ENCODE data around the gene SLC25A43. TPM values are rescaled to one million over a fixed set of nuclear protein-coding genes. Genes with fewer than 3 reads are reported as not detected.
A peak's percentile ranks its signal among the peaks of the same experiment; 100 is the strongest.
"Not testable (repeated sequence)": the region's sequence is repeated elsewhere in the genome, so short reads cannot be mapped to it uniquely, and the experiment has no call there.

The SLC25A43 gene
- total RNA-seq, 1 experiment from 2014 or later: 4.5 TPM

- POLR2A ChIA-PET: no interaction called here
These were observed 30.3 kb downstream of the SLC25A43 start for GRCh38 chrX:119429471-119429870.

GRCh38 chrX:119441295-119441694 is 42.2 kb downstream of the SLC25A43 start:
- H3K4me1 Mint-ChIP-seq; H3K36me3 Mint-ChIP-seq; H3K9me3 Mint-ChIP-seq; ATAC-seq; H3K27me3 Mint-ChIP-seq (ENCODE audit: low read depth); DNase-seq (ENCODE audit: low spot score); CTCF ChIA-PET; POLR2A ChIA-PET: not testable (repeated sequence)
- Mint-ChIP-seq H3K4me3 (peak overlapping the region; percentile 61), H3K27ac (peak overlapping the region; percentile 63; the same call in 1 of the 2 replicates)

More at GRCh38 chrX:119429471-119429870, 30.3 kb downstream of the SLC25A43 start:
- Mint-ChIP-seq H3K4me3 (no peak overlapping the region), H3K9me3 (peaks cover 4% of the 10 kb centered on the region; the same call in 1 of the 2 replicates), H3K27ac (no peak overlapping the region), H3K27me3 (ENCODE audit: low read depth) (no peaks in the 10 kb centered on the region), H3K4me1 (peaks cover 14% of the 10 kb centered on the region), H3K36me3 (peaks cover 12% of the 10 kb centered on the region)
- CTCF ChIA-PET: no interaction called here
- no peak for TF ChIP-seq E2F4 (CRISPR knock-in tag; IDR thresholded peaks at IDR 0.05; ENCODE audit: borderline replicate concordance, low read depth)
- no peak for DNase-seq (ENCODE audit: low spot score)
- ATAC-seq: no peak

- POLR2A ChIA-PET: no interaction called here
- no peak for ATAC-seq
- CTCF ChIA-PET: no interaction called here
These were observed 43.1 kb downstream of the SLC25A43 start for GRCh38 chrX:119442286-119442685.

GRCh38 chrX:119453202-119453601 is 54.1 kb downstream of the SLC25A43 start:
- no peak for DNase-seq (ENCODE audit: low spot score)
- Mint-ChIP-seq H3K4me3 (no peak overlapping the region), H3K36me3 (no peaks in the 10 kb centered on the region), H3K9me3 (peaks cover 5% of the 10 kb centered on the region; the same call in 1 of the 2 replicates), H3K27ac (no peak overlapping the region), H3K4me1 (peaks cover 2% of the 10 kb centered on the region; the same call in 1 of the 2 replicates), H3K27me3 (ENCODE audit: low read depth) (no peaks in the 10 kb centered on the region; the same call in 1 of the 2 replicates)
- ChIA-PET POLR2A (no interaction called here), CTCF (interaction anchor here (1.0 to 1.3 kb wide), 2 partner anchors 15 to 25 kb away, joined by 3 read pairs; partner anchors contain the start of gene SLC25A5)
- ATAC-seq: no peak
- TF ChIP-seq E2F5 (CRISPR knock-in tag; IDR thresholded peaks at IDR 0.05): no peak
- no peak for TF ChIP-seq ATF1 (CRISPR knock-in tag; IDR thresholded peaks at IDR 0.05)
- no peak for TF ChIP-seq CREM (CRISPR knock-in tag; IDR thresholded peaks at IDR 0.05)
- TF ChIP-seq NR3C1 (CRISPR knock-in tag; conservative IDR thresholded peaks at IDR 0.05; ENCODE audit: low read depth): no peak
- no peak for TF ChIP-seq ZSCAN18 (CRISPR knock-in tag; IDR thresholded peaks at IDR 0.05)
- no peak for TF ChIP-seq STAT6 (CRISPR knock-in tag; conservative IDR thresholded peaks at IDR 0.05; ENCODE audit: low read depth)
- no peak for TF ChIP-seq ZNF263 (CRISPR knock-in tag; IDR thresholded peaks at IDR 0.05; ENCODE audit: low read depth)

More at GRCh38 chrX:119442286-119442685, 43.1 kb downstream of the SLC25A43 start:
- no peak for DNase-seq (ENCODE audit: low spot score)
- H3K4me3 Mint-ChIP-seq: no peak overlapping the region
- TF ChIP-seq AR (CRISPR knock-in tag; IDR thresholded peaks at IDR 0.05): no peak
- TF ChIP-seq KAT7 (CRISPR knock-in tag; IDR thresholded peaks at IDR 0.05; ENCODE audit: borderline replicate concordance): no peak
- no peak for TF ChIP-seq FOXP4 (CRISPR knock-in tag; IDR thresholded peaks at IDR 0.05)
- TF ChIP-seq ELF4 (CRISPR knock-in tag; IDR thresholded peaks at IDR 0.05; ENCODE audit: low read depth): no peak
- no peaks in the 10 kb centered on the region for H3K27me3 Mint-ChIP-seq (ENCODE audit: low read depth)
- H3K4me1 Mint-ChIP-seq: peaks cover 7% of the 10 kb centered on the region; the same call in 1 of the 2 replicates
- H3K9me3 Mint-ChIP-seq: no peaks in the 10 kb centered on the region
- H3K36me3 Mint-ChIP-seq: no peaks in the 10 kb centered on the region
- no peak overlapping the region for H3K27ac Mint-ChIP-seq

Measured in WTC11 (cell line).